ENCODE data around the gene PPIF.

DNA sequence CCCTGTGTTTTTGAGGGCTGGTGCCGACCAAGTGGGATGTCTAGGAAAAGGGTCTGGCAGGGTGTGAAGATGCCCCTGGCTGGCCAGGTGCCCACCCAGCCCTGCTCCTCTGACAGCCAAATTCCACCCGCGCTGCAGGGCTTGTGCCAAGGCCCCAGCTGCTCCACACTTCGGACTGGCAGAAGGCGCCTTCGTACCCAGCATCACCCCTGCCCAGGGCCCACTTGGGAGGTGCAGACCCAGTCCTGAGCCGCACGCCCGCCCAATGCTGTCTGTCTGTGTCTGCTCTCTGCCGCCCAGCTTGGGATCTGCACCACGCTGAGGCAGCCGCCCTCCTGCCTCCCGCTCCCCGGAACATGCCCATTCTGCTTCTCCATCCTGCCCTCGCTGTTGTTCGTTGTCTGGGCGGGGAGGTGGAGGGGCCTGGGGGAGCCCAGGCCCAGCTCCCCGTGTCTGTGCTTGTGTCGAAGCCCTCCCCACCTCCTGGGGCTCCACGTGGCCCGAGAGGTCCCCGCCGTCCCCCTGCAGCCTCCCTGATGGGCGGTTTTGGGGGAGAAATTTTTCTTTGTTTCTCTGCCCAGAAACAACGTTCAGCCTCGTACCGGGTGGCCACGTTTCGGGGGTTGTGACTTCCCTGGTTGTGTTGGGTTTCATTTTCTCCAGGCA, 36.9 kb upstream of the PPIF start:
- no peak for TF ChIP-seq POLR2A (IDR thresholded peaks at IDR 0.05; ENCODE audit: low read length)
- no peak for TF ChIP-seq GATA1 (IDR thresholded peaks at IDR 0.05; ENCODE audit: low read depth, low read length)

All from erythroblast (primary cell).